ENCODE measurements around the gene LACTBL1. TPM values are rescaled to one million over a fixed set of nuclear protein-coding genes. Genes with fewer than 3 reads are reported as not detected.
A peak's percentile ranks its signal among the peaks of the same experiment; 100 is the strongest.

The LACTBL1 gene
- total and polyA plus RNA-seq, 12 donors, result not detected

- intact Hi-C loops (cut with DNase I), result no loop called here
- H3K27me3 ChIP-seq, result peaks cover 0 to 57% (median 30%) of the 10 kb centered on the region in 7 donors
- H3K4me1 ChIP-seq, result peaks cover 0 to 2% (median 0%) of the 10 kb centered on the region in 9 donors
- DNase-seq (no peak), ATAC-seq (no peak)
- no peak overlapping the region for H3K4me3 ChIP-seq
- no peak for TF ChIP-seq CTCF (IDR thresholded peaks at IDR 0.05)
- no peaks in the 10 kb centered on the region for H3K36me3 ChIP-seq
- peaks cover 0 to 24% (median 7%) of the 10 kb centered on the region in 11 donors for H3K9me3 ChIP-seq
- no peak overlapping the region for H3K27ac ChIP-seq
- WGBS, 2 donors, result 74 to 77% methylated on average over 5 of the region's 5 CpGs
These were observed 6.4 kb downstream of the LACTBL1 start for GRCh38 chr1:22966309-22966708.

GRCh38 chr1:22963044-22963677 is 9.5 kb downstream of the LACTBL1 start:
- no peaks in the 10 kb centered on the region for H3K36me3 ChIP-seq
- intact Hi-C loops (cut with DNase I), result no loop called here
- H3K4me1 ChIP-seq, result no peaks in the 10 kb centered on the region
- H3K4me3 ChIP-seq, result no peak overlapping the region
- ATAC-seq (peak in 1 of 8 donors; percentile 16), DNase-seq (no peak)
- H3K27ac ChIP-seq, result no peak overlapping the region
- 83 to 84% methylated on average over 10 of the region's 10 CpGs for WGBS, 2 donors
- no peak for TF ChIP-seq CTCF (IDR thresholded peaks at IDR 0.05)
- peaks cover 0 to 24% (median 7%) of the 10 kb centered on the region in 11 donors for H3K9me3 ChIP-seq
- peaks cover 0 to 34% (median 17%) of the 10 kb centered on the region in 7 donors for H3K27me3 ChIP-seq

DNA sequence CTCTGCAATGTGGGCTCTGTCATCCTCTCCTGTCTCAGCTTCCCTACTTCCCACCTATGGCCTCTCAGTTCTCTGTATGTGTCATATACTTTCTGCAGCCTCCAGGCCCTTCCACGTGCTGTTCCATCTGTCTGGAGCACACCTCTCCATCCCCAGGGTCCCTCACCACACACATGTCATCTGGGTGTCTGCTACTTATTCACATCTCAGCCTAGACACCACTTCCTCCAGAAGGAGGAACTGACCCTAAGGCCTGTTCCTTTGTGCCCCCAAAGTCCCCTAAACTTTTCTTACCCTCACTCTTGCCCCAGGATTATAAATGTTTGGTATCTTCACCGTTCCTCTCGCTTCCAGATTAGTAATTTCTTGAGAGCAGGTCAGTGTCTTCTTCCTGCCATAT is 10.1 kb downstream of the LACTBL1 start:
- no peaks in the 10 kb centered on the region for H3K36me3 ChIP-seq
- intact Hi-C loops (cut with DNase I), result no loop called here
- peaks cover 0 to 38% (median 16%) of the 10 kb centered on the region in 7 donors for H3K27me3 ChIP-seq
- no peak overlapping the region for H3K27ac ChIP-seq
- H3K9me3 ChIP-seq, result peaks cover 0 to 24% (median 7%) of the 10 kb centered on the region in 11 donors
- TF ChIP-seq CTCF (IDR thresholded peaks at IDR 0.05), result no peak
- 57 to 60% methylated on average over 3 of the region's 3 CpGs for WGBS, 2 donors
- no peak for ATAC-seq
- no peak for DNase-seq
- H3K4me1 ChIP-seq, result no peaks in the 10 kb centered on the region
- H3K4me3 ChIP-seq, result no peak overlapping the region

DNA sequence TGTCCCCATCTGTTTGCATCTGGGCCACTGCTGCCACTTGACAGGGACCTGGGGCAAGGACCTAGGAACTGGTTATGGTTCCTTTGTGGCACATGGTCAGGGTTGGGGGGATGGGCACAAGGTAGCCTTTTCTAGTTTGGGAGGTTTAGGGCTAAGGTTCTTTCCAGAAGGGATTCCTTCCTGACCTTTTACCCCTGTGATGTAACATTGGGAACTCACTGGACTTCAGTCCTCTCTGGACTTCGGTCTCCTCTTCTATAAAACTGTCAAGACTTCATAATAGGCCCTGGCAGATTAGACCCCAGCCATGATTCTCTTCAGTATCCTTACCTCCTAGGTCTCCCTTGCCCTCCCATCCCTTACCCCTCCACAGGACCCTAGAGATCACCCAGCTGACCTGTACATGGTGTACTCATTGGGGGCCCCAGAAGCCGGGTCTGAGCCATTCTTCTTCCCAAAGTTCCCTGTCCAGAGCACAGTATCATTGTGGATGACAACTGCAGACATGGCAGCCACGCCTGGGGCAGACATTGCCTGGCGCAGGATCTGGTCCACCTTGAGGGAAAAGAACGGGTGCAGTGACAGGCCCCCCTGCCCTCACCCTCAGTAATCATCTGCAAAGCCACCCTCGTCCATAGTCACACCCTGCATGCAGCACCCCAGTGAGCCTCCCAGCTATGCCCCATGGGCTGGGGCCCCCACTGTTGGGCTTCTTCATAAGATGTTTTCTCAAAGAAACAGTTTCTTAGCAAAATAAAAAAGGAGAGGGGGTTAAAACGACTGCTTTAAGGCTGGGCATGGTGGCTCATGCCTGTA is 12.9 kb downstream of the LACTBL1 start:
- 72 to 77% methylated on average over 7 of the region's 7 CpGs for WGBS, 2 donors
- Histone ChIP-seq H3K36me3 (no peaks in the 10 kb centered on the region), H3K9me3 (no peaks in the 10 kb centered on the region), H3K27ac (no peak overlapping the region), H3K4me3 (no peak overlapping the region), H3K27me3 (peaks cover 0 to 36% (median 15%) of the 10 kb centered on the region in 7 donors), H3K4me1 (no peaks in the 10 kb centered on the region)
- TF ChIP-seq CTCF (IDR thresholded peaks at IDR 0.05), result no peak
- ATAC-seq (no peak), DNase-seq (no peak)
- intact Hi-C loops (cut with DNase I), result no loop called here

Data from heart right ventricle (tissue), 16 donors.